Measurements from ENCODE around the gene SH3PXD2A.

DNA sequence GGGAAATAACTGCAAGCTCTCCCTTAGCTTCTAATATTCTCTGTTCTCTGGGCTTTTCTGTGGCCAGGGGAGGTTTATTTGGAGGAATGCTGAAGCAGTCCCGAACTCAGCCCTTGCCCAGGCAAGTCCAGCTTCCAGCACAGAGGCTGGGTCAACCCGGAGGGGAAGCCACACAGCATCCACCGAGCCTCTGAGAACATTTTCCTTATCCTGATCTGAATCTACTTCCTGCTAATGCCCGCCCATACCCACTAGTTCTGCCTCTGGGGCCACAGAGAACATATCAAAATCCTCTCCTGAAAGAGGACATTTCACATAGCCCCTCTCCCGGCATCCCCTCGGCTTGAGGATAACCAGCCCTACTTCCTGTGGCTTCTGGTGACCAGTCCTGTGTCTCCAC is 31.1 kb downstream of the SH3PXD2A start:
- TF ChIP-seq, protein P1, sequence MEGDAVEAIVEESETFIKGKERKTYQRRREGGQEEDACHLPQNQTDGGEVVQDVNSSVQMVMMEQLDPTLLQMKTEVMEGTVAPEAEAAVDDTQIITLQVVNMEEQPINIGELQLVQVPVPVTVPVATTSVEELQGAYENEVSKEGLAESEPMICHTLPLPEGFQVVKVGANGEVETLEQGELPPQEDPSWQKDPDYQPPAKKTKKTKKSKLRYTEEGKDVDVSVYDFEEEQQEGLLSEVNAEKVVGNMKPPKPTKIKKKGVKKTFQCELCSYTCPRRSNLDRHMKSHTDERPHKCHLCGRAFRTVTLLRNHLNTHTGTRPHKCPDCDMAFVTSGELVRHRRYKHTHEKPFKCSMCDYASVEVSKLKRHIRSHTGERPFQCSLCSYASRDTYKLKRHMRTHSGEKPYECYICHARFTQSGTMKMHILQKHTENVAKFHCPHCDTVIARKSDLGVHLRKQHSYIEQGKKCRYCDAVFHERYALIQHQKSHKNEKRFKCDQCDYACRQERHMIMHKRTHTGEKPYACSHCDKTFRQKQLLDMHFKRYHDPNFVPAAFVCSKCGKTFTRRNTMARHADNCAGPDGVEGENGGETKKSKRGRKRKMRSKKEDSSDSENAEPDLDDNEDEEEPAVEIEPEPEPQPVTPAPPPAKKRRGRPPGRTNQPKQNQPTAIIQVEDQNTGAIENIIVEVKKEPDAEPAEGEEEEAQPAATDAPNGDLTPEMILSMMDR (IDR thresholded peaks at IDR 0.05): no peak
- no peak for TF ChIP-seq POLR2A (IDR thresholded peaks at IDR 0.05)
